Erythroblast (primary cell): Measurements from ENCODE around the gene FLYWCH2.
A peak's percentile ranks its signal among the peaks of the same experiment; 100 is the strongest.
"Not testable (repeated sequence)": the region's sequence is repeated elsewhere in the genome, so short reads cannot be mapped to it uniquely, and the experiment has no call there.

Experiments
- DNase-seq, 2 experiments: peaks; one replicate each; lab custom pipeline; 2025; lab: John Stamatoyannopoulos, UW
- GATA1 ChIP-seq: IDR thresholded peaks from 2 replicates; pipeline ENCODE4 v1.6.1; 2011; ENCODE audit warnings: low read depth, mild to moderate bottlenecking, control low read depth, low read length, moderate library complexity
- POLR2A ChIP-seq: IDR thresholded peaks from 2 replicates; pipeline ENCODE4 v1.6.1; 2011; ENCODE audit warnings: mild to moderate bottlenecking, low read length

FLYWCH2 gene

DNA sequence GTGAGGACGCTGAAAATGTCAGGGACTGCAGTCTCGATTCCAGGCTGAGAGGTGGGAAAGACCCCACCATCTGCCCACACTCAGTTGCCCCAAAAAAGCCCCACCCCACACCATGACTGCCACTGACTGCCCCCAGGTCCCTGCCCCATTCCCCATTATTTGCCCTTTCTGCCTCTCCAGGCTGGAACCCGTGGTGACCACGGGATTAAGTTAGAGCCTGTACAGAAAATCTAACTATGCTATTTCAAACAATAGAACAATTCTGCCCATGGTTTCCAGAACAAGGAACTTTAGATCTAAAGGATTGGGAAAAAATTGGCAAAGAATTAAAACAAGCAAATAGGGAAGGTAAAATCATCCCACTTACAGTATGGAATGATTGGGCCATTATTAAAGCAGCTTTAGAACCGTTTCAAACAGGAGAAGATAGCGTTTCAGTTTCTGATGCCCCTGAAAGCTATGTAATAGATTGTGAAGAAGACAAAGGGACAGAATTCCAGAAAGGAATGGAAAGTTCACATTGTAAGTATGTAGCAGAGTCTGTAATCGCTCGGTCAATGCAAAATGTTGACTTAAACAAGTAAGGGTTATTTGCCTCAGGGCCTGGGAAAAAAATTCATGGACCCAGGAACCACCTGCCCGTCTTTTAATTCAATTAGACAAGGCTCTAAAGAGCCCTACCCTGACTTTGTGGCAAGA lies 43.1 kb downstream of the FLYWCH2 start:
- no peak for DNase-seq
- no peak for TF ChIP-seq POLR2A
- no peak for TF ChIP-seq GATA1

DNA sequence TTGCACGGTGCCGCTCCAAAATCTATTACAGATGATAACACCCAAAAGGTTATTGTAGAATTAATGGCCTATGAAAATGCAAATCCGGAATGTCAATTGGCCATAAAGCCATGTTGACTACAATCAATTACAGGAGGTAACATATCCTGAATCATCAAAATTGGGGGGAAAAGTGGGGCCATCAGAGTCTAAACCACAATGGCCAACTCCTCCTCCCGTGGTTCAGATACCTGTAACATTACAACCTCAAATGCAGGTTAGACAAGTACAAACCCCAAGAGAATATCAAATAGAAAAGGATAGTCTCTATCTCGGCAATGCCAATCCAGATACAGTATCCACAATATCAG lies 43.6 kb downstream of the FLYWCH2 start:
- TF ChIP-seq POLR2A, result no peak
- TF ChIP-seq GATA1, result no peak
- DNase-seq, result no peak

DNA sequence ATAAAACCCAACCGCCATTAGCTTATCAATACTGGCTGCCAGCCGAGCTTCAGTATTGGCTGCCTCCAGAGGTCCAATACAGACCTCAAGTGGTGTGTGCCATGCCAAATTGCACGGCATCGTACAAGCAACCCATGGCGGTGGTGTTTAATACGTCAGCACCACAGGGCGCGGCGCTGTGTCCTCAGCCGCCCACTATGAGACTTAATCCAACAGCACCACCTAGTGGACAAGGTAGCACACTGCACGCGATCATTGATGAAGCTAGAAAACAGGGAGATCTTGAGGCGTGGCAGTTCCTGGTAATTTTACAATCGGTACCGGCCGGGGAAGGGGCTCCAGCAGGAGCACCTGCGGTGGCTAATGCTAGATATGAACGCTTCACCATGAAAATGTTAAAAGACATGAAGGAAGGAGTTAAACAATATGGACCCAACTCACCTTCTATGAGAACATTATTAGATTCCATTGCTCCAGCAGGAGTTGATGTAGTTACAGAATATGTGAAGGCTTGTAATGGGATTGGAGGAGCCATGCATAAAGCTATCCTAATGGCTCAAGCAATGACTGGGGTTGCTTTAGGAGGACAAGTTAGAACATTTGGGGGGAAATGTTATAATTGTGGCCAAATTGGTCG lies 44.1 kb downstream of the FLYWCH2 start:
- peak; percentile 89 to 94 for DNase-seq
- TF ChIP-seq POLR2A (no peak), GATA1 (no peak)

DNA sequence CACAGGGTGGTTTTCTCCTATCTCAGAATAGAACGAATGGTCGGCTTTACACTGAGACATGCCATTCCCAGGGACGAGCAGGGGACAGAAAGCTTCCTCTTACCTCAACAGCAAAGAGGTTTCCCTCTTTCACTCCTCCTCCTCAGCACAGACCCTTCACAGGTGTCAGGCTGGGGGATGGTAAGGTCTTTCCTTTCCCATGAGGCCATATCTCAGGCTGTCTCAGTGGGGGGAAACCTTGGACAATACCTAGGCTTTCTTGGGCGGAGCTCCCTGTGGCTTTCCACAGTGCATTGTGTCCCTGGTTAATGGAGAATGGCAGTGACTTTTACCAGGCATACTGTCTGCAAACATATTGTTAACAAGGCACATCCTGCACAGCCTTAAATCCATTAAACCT lies 45.1 kb downstream of the FLYWCH2 start:
- DNase-seq, result not testable (repeated sequence)

DNA sequence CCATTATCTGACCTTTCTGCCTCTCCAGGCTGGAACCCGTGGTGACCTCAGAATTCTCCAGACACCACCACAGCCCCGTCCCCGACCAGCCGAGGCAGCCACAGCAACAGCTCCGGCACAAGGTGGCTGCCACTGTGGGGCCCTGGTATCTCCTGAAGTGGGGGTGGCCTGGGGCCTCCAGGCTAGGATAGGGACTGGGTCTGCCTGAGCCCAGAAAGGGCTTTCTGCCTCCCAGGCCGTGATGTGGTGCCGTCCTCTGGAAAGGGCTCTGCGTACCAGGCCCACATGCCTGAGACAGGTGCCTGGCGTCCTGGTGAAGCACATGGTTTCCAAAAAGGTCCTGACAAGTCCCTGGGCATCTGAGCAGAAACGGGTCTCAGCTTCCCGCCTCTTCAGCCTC lies 45.8 kb downstream of the FLYWCH2 start:
- DNase-seq, result no peak
- TF ChIP-seq GATA1 (no peak), POLR2A (no peak)

DNA sequence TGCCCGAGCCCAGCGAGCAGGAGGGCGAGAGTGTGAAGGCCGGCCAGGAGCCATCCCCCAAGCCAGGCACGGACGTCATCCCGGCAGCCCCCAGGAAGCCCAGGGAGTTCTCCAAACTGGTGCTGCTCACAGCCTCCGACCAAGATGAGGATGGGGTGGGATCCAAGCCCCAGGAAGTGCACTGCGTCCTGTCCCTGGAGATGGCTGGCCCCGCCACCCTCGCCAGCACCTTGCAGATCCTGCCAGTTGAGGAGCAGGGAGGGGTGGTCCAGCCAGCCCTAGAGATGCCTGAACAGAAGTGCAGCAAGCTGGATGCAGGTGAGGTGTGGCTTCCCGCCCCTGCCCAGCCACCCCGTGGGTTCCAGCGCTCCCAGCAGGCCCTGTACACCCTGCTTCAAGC lies 46.7 kb downstream of the FLYWCH2 start:
- no peak for DNase-seq
- TF ChIP-seq GATA1 (no peak), POLR2A (no peak)

DNA sequence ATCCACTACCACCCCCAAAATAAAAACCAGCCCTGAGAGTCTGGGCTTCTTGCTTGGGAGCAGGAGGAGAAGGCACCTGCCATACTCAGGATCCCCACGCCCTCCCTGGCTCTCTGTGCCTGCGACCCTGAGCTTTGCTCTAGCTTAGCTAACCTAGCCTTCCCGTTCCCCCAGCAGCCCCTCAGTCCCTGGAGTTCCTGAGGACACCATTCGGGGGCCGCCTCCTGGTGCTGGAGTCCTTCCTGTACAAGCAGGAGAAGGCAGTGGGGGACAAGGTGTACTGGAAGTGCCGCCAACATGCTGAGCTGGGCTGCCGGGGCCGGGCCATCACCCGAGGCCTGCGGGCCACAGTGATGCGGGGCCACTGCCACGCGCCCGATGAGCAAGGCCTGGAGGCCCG lies 47.2 kb downstream of the FLYWCH2 start:
- TF ChIP-seq POLR2A, result no peak
- no peak for DNase-seq

DNA sequence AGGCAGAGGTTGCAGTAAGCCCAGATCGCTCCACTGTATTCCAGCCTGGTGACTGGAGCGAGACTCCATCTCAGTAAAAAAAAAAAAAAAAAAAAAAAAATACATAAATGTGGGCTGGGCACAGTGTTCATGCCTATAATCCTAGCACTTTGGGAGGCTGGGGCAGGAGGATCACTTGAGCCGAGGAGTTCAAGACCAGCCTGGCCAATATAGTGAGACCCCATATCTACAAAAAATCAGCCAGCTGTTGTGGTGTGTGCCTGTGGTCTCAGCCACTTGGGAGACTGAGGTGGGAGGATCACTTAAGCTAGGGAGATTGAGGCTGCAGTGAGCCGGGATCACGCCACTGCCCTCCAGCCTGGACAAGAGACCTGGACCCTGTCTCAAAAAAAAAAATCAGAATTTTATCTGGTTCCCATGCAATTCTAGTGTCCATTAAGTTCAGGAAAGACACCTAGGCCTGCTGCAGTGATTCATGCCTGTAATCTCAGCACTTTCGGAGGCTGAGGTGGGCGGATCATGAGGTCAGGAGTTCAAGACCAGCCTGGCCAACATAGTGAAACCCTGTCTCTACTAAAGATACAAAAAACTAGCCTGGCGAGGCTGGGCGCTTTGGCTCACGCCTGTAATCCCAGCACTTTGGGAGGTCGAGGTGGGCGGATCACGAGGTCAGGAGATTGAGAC lies 48.4 kb downstream of the FLYWCH2 start:
- not testable (repeated sequence) for DNase-seq

DNA sequence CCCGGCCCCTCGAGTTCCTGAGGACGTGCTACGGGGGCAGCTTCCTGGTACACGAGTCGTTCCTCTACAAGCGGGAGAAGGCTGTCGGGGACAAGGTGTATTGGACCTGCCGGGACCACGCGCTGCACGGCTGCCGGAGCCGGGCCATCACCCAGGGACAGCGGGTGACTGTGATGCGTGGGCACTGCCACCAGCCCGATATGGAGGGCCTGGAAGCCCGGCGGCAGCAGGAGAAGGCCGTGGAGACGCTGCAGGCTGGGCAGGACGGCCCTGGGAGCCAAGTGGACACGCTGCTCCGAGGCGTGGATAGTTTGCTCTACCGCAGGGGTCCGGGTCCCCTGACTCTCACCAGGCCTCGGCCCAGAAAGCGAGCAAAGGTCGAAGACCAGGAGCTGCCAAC lies 50.1 kb downstream of the FLYWCH2 start:
- TF ChIP-seq GATA1 (no peak), POLR2A (no peak)
- DNase-seq, result no peak

DNA sequence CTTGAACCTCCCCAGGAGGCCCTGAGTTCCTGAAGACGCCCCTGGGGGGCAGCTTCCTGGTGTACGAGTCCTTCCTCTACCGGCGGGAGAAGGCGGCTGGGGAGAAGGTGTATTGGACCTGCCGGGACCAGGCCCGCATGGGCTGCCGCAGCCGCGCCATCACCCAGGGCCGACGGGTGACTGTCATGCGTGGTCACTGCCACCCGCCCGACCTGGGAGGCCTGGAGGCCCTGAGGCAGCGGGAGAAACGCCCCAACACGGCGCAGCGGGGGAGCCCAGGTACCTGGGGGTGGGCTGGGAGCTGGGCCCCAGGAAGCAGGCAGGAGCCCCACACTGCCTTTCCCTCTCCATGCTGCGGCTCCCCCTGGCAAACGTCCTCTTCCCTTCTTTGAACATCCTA lies 50.7 kb downstream of the FLYWCH2 start:
- TF ChIP-seq POLR2A, result no peak
- no peak for TF ChIP-seq GATA1
- DNase-seq, result no peak

DNA sequence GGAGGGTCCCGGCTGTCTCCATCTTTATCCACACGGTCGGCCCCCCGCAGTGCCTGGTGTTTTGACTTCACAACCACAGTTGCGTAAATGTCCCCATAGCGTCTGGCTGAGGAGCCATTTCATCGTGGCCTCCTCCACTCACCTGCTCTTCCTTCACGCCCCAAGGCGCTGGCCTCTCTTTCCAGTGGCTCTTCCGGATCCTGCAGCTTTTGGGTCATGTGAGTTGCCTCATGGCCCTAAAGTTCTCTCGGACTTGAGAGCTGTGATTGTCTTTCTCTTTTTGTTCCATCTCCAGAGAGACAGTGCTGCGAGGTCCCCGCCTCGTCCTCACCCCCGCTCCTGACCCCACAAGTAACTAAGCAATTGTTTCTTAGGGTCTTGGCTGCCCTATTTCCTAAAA lies 51.4 kb downstream of the FLYWCH2 start:
- DNase-seq, result no peak
- TF ChIP-seq GATA1 (no peak), POLR2A (no peak)

DNA sequence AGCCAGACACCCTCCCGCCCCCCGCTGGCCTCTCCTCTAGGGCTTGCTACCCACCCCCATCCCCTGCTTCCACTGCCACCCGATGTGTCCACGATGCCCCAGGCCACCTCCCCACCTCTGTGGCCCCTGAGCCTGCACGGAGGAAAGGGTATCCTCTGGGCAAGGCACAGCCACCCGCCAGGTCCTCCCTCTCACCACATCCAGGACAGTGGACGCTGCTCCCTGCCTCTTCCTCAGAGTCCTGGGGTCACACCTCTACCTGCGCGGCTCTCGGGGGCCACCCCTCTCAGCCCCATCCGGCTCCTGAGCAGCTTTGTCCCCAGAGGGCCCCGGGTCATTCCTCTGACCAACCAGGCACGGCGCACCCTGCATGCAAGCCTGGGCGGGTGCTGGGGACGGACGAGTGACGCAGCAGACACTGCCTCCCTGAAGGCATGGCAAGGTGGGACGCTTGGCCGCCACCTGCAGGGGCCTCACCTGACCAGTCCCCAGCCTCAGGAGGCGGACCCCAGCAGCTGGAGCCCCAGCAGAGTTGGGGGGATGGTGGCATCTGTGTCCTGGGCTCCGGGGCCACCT lies 53.5 kb downstream of the FLYWCH2 start:
- TF ChIP-seq POLR2A (no peak), GATA1 (no peak)
- no peak for DNase-seq

DNA sequence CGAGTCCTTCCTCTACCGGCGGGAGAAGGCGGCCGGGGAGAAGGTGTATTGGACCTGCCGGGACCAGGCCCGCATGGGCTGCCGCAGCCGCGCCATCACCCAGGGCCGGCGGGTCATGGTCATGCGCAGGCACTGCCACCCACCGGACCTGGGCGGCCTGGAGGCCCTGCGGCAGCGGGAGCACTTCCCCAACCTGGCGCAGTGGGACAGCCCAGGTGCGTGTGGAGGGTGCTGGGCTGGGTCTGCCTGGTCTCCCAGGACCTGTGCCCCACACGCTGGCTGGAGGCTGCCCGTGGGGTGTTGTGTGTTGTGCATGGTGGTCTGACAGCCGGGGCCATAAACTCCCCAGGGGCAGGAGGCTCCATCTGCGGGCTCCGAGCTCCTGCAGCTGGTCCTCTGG lies 54.2 kb downstream of the FLYWCH2 start:
- no peak for DNase-seq
- TF ChIP-seq POLR2A (no peak), GATA1 (no peak)

DNA sequence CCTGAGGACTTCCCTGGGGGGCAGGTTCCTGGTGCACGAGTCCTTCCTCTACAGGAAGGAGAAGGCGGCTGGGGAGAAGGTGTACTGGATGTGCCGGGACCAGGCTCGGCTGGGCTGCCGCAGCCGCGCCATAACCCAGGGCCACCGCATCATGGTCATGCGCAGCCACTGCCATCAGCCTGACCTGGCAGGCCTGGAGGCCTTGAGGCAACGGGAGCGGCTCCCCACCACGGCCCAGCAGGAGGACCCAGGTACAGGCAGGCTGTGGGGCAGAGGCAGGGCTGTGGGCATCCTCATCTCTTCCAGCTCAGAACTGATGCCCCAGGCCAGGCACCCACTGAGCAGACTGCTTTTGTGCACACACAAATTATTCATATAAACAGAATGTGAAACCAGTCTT lies 55.2 kb downstream of the FLYWCH2 start:
- TF ChIP-seq GATA1, result no peak
- TF ChIP-seq POLR2A, result no peak
- no peak for DNase-seq
